Measurements from ENCODE around the gene B9D1.

- TF ChIP-seq CTCF (conservative IDR thresholded peaks at IDR 0.05; ENCODE audit: low read depth, low read length) (no peak), EZH2 (IDR thresholded peaks at IDR 0.05; ENCODE audit: low read length, unreplicated experiment) (no peak)
Measured at GRCh38 chr17:19392303-19392702, 29.8 kb upstream of the B9D1 start.

Data from PC-3 (cell line).